Kidney (tissue), 14 donors: ENCODE results near the gene PKMYT1. TPM values are rescaled to one million over a fixed set of nuclear protein-coding genes. Genes with fewer than 3 reads are reported as not detected.
A peak's percentile ranks its signal among the peaks of the same experiment; 100 is the strongest.

ENCODE experiments used
- DNase-seq, 5 donors: peaks; one replicate each; pipeline ENCODE4 v3.0.0-alpha.2; 2013 to 2020
- FAIRE-seq: peaks from 2 replicates; lab custom pipeline; 2012; peaks lifted over from hg19 to GRCh38; lab: Jason Lieb, UNC
- H3K27ac ChIP-seq, 2 donors: one replicate each; pipeline ENCODE4 v1.7.0; 2013; ENCODE audit warnings: low read depth in 2 of 2, low read length in 2 of 2, inconsistent platforms in 1 of 2
- H3K27me3 ChIP-seq: one replicate; pipeline ENCODE4 v1.7.1; 2013; ENCODE audit warnings: low read length, inconsistent platforms; ENCODE audit not compliant: control insufficient read depth, insufficient read depth
- H3K36me3 ChIP-seq, 3 donors: one replicate each; pipeline versions ENCODE4 v1.7.0 to v1.7.1; 2013; ENCODE audit warnings: low read length in 3 of 3, control low read depth in 1 of 3, inconsistent platforms in 1 of 3; ENCODE audit not compliant: insufficient read depth in 3 of 3, control insufficient read depth in 2 of 3
- H3K4me1 ChIP-seq, 3 donors: one replicate each; pipeline versions ENCODE4 v1.7.0 to v1.7.1; 2013; ENCODE audit warnings: low read length in 3 of 3, inconsistent platforms in 1 of 3, low read depth in 1 of 3; ENCODE audit not compliant: control insufficient read depth in 2 of 3, insufficient read depth in 2 of 3
- H3K4me3 ChIP-seq, 3 donors: one replicate each; pipeline versions ENCODE4 v1.7.0 to v1.8.1; 2013; ENCODE audit warnings: low read length in 3 of 3, control low read depth in 1 of 3, inconsistent platforms in 1 of 3
- H3K9ac ChIP-seq, 3 donors: one replicate each; pipeline versions ENCODE4 v1.7.0 to v1.7.1; 2013; ENCODE audit warnings: low read length in 3 of 3, control low read depth in 1 of 3, inconsistent platforms in 1 of 3
- H3K9me3 ChIP-seq, 3 donors: one replicate each; pipeline versions ENCODE4 v1.7.0 to v1.7.1; 2013; ENCODE audit warnings: low read length in 3 of 3, control low read depth in 1 of 3, inconsistent platforms in 1 of 3; ENCODE audit not compliant: control insufficient read depth in 2 of 3, insufficient read depth in 1 of 3
- intact Hi-C: fragments of 100-400 bp; cut with DNase I; formaldehyde crosslinking; loops from one replicate; pipeline ENCODE4 v1.11.1; 2022
- polyA plus RNA-seq: library from polyadenylated mRNA; stranded (reverse); fragments of 350-450 nt; fragmentation: Illumina TruSeq; extraction: RNeasy Lipid Tissue Mini Kit (QIAGEN cat#74804); gene quantifications from one replicate; pipeline ENCODE4 v1.2.3, GENCODE V29; 2014; ENCODE audit warnings: low read depth, low replicate concordance; ENCODE audit not compliant: insufficient read depth
- total RNA-seq: library from RNA; stranded (reverse); fragmentation: NEBNext Ultra II Directional; extraction: Animal tissue kit (Norgen Biotek cat#: 25700); gene quantifications from one replicate; pipeline ENCODE4 v1.2.1, GENCODE V29; 2021
- TF ChIP-seq, protein P1 (sequence below): IDR thresholded peaks from 3 replicates; pipeline ENCODE4 v1.5.1; 2012; ENCODE audit warnings: mild to moderate bottlenecking, moderate library complexity, borderline replicate concordance; ENCODE audit not compliant: insufficient read depth; ENCODE audit errors: extremely low read depth
- donor health status: control.
- donor health status: control.
- donor health status: control.
- donor health status: control.
- donor health status: control.
- donor health status: DM: yes; HTN: yes; CAD: no.
- donor health status: Normal renal cell carcinoma (clear cell type).

The PKMYT1 gene
- total and polyA plus RNA-seq, 2 donors from 2014 or later, result 0.97 to 2.2 TPM

DNA sequence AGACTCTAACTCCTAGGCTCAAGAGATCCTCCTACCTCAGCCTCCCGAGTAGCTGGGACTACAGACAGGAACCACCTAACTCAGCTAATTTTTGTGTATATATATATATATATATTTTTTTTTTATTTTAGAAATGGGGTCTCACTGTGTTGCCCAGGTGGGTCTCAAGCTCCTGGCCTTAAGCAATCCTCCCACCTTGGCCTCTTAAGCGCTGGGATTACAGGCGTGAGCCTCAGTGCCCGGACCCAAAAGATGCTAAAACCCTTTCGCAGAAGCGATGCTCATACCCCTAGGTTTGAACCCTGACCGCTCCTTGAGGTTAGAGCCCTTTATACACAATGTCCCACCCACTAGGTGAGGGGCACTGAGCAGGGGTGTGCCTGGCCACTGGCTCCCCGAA lies 30.3 kb upstream of the PKMYT1 start:
- no peaks in the 10 kb centered on the region for H3K36me3 ChIP-seq
- peaks cover 0 to 3% (median 0%) of the 10 kb centered on the region in 3 donors for H3K4me1 ChIP-seq
- H3K4me3 ChIP-seq, result no peak overlapping the region
- FAIRE-seq, result no peak
- no peak for DNase-seq
- TF ChIP-seq, protein P1, sequence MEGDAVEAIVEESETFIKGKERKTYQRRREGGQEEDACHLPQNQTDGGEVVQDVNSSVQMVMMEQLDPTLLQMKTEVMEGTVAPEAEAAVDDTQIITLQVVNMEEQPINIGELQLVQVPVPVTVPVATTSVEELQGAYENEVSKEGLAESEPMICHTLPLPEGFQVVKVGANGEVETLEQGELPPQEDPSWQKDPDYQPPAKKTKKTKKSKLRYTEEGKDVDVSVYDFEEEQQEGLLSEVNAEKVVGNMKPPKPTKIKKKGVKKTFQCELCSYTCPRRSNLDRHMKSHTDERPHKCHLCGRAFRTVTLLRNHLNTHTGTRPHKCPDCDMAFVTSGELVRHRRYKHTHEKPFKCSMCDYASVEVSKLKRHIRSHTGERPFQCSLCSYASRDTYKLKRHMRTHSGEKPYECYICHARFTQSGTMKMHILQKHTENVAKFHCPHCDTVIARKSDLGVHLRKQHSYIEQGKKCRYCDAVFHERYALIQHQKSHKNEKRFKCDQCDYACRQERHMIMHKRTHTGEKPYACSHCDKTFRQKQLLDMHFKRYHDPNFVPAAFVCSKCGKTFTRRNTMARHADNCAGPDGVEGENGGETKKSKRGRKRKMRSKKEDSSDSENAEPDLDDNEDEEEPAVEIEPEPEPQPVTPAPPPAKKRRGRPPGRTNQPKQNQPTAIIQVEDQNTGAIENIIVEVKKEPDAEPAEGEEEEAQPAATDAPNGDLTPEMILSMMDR, result no peak
- H3K27me3 ChIP-seq, result peaks cover 5% of the 10 kb centered on the region
- intact Hi-C loops, result no loop called here
- H3K9ac ChIP-seq, result no peak overlapping the region
- no peaks in the 10 kb centered on the region for H3K9me3 ChIP-seq
- H3K27ac ChIP-seq, result peak overlapping the region in 1 of 2 donors; percentile 74

DNA sequence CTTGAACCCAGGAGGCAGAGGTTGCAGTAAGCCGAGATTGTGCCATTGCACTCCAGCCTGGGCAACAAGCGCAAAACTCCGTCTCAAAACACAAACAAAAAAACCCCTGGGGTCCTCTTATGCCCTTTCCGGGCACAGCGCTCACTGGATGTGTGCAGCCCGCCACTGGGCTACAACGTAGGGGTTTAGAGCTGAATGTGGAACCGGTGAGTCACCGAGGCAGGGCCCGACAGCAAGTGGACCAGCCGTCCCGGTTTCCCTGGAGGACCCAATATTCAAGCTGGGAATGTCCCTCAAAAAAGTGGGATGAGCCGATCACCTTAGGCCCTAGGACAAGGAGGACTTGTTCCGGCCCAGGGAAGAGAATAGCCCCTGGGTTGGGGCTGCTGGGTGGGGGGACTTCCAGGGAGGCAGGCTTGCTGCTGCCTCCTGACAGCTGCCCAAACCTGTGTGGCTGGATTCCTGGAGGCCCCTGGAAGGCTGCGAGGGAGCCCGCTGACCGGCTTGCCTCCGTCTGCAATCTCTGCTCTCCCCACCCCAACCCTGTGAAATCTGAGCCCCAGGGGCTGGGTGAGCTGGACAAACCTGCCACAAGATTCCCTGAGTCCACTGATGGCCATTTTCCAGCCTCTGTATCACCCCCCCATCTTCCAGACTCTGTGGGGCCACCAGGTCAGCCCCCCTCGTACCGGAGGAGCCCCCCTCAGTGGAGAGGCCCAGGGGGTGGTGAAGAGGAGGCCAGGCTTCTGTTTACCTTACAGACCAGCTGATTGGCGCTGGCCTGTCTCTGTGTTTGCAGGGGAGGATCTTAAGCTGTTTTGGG lies 29.5 kb upstream of the PKMYT1 start:
- intact Hi-C loops, result no loop called here
- DNase-seq, result peak; percentile 88 to 95 (median 93)
- H3K9ac ChIP-seq, result peak overlapping the region in 1 of 3 donors; percentile 19

GRCh38 chr16:3008690-3009037 lies 28.4 kb upstream of the PKMYT1 start:
- no peak overlapping the region for H3K4me3 ChIP-seq
- H3K9me3 ChIP-seq, result no peaks in the 10 kb centered on the region
- no peak overlapping the region for H3K9ac ChIP-seq
- intact Hi-C loops, result no loop called here
- H3K36me3 ChIP-seq, result no peaks in the 10 kb centered on the region
- DNase-seq (no peak), FAIRE-seq (no peak)
- H3K27me3 ChIP-seq, result peaks cover 5% of the 10 kb centered on the region
- TF ChIP-seq, protein P1, result no peak
- H3K27ac ChIP-seq, result no peak overlapping the region
- peaks cover 0 to 3% (median 0%) of the 10 kb centered on the region in 3 donors for H3K4me1 ChIP-seq

More for the DNA sequence above, 29.5 kb upstream of the PKMYT1 start:
- TF ChIP-seq, protein P1, result no peak
- Histone ChIP-seq H3K27me3 (peaks cover 5% of the 10 kb centered on the region), H3K27ac (peak overlapping the region in 1 of 2 donors; percentile 74), H3K9me3 (no peaks in the 10 kb centered on the region), H3K36me3 (no peaks in the 10 kb centered on the region), H3K4me3 (no peak overlapping the region), H3K4me1 (peaks cover 0 to 3% (median 0%) of the 10 kb centered on the region in 3 donors)
- no peak for FAIRE-seq
